Measurements from ENCODE around the gene EIF4G3. TPM values are rescaled to one million over a fixed set of nuclear protein-coding genes. Genes with fewer than 3 reads are reported as not detected.
"Not testable (repeated sequence)": the region's sequence is repeated elsewhere in the genome, so short reads cannot be mapped to it uniquely, and the experiment has no call there.

The EIF4G3 gene
- total RNA-seq, 1 experiment from 2014 or later: 42.0 TPM

DNA sequence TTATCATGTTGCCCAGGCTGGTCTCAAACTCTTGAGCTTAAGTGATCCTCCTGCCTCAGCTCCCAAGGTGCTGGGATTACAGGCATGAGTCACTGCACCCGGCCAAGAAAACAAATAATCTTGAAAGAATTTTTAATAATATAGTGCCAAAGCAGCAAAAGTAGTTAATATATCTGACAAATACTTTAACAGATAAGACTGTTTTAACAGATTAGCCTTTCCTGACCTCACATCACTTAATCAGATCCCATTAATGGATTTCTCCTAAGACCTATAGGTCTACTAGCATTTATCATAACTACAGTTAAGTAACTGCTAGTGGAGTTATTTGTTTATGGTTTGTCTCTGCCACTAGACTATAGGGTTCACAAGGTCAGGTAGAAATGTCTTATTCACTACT is 328.5 kb downstream of the EIF4G3 start:
- no peak for DNase-seq (ENCODE audit: extremely low read depth, low read depth)

- no peak for DNase-seq (ENCODE audit: extremely low read depth, low read depth)
These were observed 329.1 kb downstream of the EIF4G3 start for GRCh38 chr1:20847611-20848080.

DNA sequence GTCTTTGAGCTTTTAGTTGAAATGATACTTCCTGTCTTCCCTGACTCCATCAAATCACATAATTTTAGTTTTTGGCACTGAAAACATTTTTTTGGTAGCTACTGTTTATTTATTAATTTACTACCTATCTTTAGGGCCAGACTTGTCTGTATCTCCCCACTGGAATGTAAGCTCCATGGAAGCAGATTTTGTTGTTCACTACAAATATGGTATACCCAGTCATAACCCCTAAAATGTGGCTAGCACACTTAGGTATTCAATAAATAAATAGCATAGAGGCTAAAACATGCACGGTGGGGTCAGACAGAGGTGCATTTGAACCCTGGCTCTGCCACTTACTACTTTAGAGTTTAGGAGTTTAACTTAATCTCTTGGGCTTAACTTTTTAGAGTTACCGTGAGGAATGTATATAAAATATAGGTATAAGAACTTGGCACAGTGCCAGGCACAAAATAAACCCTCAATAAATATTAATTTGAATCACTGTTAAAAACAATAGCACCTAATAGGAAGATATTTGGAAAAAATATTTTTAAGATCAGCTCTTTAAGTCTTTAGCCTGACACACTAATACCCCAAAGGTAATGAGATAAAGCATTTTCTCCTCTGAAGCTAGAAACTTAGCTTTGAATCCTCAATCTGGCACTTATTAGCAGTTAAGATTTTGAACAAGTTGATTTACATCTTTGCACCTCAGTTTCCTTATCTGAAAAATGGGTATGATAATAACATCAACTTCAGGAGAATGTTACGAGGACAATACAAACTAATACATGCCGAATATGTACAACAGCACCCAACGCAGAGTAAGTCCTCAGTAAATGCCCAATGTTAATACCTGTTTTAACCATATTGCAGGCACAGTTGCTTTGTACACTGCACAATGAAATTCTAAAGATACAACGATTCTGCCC is 330.0 kb downstream of the EIF4G3 start:
- DNase-seq (ENCODE audit: extremely low read depth, low read depth): no peak

DNA sequence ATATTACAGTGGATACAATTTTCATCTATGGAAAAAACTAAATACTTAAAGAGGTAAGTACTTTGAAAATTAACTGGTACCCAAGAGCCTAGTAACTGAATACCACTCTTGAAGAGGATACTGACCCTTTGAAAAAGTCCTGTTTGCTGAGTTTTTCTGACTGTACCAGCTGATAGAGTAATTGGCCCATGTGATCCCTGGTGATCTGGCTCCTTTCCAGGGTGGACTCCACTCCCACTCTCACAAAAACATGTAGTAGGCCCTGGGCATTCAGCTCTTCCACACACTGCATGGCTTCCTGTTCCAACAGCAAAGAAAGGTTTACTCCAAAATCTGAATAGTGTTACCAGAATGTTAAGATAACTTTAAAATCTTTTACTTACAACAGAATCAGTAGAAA is 336.0 kb downstream of the EIF4G3 start:
- DNase-seq (ENCODE audit: extremely low read depth, low read depth): no peak

- DNase-seq (ENCODE audit: extremely low read depth, low read depth): no peak
These were observed 339.0 kb downstream of the EIF4G3 start for GRCh38 chr1:20837554-20838192.

GRCh38 chr1:20836230-20836629 is 340.5 kb downstream of the EIF4G3 start:
- DNase-seq (ENCODE audit: extremely low read depth, low read depth): no peak

GRCh38 chr1:20834780-20835179 is 341.9 kb downstream of the EIF4G3 start:
- DNase-seq (ENCODE audit: extremely low read depth, low read depth): no peak

- no peak for DNase-seq (ENCODE audit: extremely low read depth, low read depth)
These were observed 342.5 kb downstream of the EIF4G3 start for GRCh38 chr1:20834192-20834591.

GRCh38 chr1:20830378-20830777 is 346.3 kb downstream of the EIF4G3 start:
- no peak for DNase-seq (ENCODE audit: extremely low read depth, low read depth)

DNA sequence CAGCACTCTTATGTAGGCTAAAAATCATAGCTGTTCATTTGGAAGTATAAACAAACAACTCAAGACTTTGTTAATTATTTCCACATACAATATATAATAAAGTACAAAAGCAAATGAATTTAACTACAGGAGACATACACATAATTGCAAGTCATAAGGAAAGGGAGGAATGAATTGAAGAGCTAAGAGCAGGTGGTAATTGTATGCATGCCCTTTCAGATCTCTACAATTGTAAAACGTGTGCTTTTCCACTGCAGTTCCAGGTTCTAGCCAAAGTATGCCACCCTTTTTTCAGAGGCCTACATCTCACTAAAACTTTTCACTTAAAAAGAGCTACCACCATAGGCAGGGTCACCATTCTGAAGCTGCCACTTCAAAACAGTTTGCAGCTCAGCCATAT is 346.8 kb downstream of the EIF4G3 start:
- DNase-seq (ENCODE audit: extremely low read depth, low read depth): no peak

GRCh38 chr1:20829531-20829930 is 347.2 kb downstream of the EIF4G3 start:
- no peak for DNase-seq (ENCODE audit: extremely low read depth, low read depth)

- DNase-seq (ENCODE audit: extremely low read depth, low read depth): no peak
These were observed 352.9 kb downstream of the EIF4G3 start for GRCh38 chr1:20823845-20824244.

- no peak for DNase-seq (ENCODE audit: extremely low read depth, low read depth)
These were observed 355.2 kb downstream of the EIF4G3 start for GRCh38 chr1:20821466-20821865.

DNA sequence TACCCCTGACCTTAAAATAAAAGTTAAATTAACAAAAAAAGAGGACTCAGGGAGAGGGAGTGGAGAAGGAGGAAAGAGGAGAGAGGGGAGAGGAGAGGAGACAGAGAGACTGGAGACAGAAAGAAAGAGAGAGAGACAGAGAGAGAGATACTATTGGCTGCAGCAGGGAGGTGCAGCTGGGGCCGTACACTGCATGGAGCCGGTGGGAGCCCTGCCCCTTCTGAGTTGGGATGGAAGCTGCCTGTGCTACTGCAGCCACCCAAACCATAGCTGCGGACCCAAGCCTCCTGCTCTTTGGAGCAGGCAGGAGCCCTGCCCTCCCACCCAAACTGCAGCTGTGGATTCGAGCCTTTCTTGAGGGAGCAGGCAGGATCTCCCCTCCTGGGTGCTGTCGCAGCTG is 356.9 kb downstream of the EIF4G3 start:
- no peak for DNase-seq (ENCODE audit: extremely low read depth, low read depth)

GRCh38 chr1:20814534-20814871 is 362.2 kb downstream of the EIF4G3 start:
- no peak for DNase-seq (ENCODE audit: extremely low read depth, low read depth)

- no peak for DNase-seq (ENCODE audit: extremely low read depth, low read depth)
These were observed 364.8 kb downstream of the EIF4G3 start for GRCh38 chr1:20811916-20812315.

DNA sequence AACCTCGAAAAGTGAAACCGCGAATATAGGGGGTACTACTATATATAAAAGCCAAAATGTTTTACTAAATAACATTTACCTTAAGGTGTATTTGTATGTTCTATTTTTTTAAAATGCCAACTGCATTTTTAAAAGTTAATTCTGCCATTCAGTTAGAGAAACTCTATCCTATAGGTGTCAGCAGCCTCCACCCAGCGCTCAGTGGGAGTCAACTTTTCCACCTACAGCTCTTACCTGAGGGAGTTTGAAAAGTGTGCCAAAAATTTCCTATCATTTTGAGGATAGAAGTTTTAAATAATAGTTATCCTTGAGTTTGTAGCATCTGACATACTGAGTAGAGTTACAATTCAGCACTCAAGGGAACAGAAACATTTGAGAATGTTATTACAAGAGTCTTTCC is 383.5 kb downstream of the EIF4G3 start:
- DNase-seq (ENCODE audit: extremely low read depth, low read depth): no peak

- no peak for DNase-seq (ENCODE audit: extremely low read depth, low read depth)
These were observed 384.5 kb downstream of the EIF4G3 start for GRCh38 chr1:20792196-20792595.

GRCh38 chr1:20790785-20791184 is 385.9 kb downstream of the EIF4G3 start:
- DNase-seq (ENCODE audit: extremely low read depth, low read depth): no peak

- not testable (repeated sequence) for DNase-seq (ENCODE audit: extremely low read depth, low read depth)
These were observed 387.1 kb downstream of the EIF4G3 start for GRCh38 chr1:20789598-20789997.

DNA sequence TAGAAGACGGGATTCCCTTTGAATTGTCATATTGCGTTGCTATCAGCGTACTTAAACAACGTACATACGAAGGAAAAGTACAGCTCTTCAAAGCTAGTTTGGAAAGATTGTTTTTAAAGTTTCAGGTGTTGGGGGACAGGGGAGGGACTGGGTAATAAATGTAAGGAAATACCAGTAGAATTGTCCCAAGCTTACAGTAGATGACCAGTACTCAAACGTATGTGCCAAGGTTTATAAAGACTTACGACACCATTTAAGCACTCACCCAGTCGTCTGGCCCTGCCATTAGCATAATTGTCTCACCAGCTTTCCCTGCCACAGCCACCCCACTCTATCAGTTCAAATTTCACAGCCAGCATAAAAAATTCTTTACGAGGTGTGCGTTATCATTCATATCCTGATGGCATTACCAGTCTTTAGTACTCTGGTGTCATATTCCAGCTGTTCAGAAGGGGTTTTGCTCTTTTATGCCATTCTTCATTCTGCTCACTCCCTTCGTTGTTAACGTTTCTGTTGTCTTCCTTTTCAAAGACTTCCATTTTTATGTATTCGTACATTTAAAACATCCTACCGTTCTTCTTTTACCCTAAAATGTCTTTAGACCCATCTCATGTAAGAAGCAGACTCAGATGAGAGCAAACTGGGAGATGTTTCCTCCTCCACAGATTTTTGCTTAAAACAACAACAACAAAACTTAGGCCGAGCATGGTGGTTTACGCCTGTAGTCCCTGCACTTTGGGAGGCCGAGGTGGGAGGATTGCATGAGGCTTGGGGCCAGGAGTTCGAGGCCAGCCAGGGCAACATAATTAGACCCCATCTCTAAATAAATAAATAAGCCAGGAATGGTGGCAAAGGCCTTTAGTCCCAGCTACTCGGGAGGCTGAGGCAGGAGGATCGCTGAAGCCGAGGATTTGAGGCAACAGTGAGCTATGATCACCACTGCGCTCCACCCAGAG is 388.6 kb downstream of the EIF4G3 start:
- DNase-seq (ENCODE audit: extremely low read depth, low read depth): peak; percentile 24

Measured in NCI-H460 (cell line).